Prostate gland (tissue), 2 donors: ENCODE measurements around the gene UFC1. TPM values are rescaled to one million over a fixed set of nuclear protein-coding genes. Genes with fewer than 3 reads are reported as not detected.

Experiments used
- DNase-seq: peaks from one replicate; pipeline ENCODE4 v3.0.0-alpha.2; 2019; ENCODE audit warnings: low spot score
- H3K27ac ChIP-seq, 2 donors: fragments of 200-600 bp; sonication (generic); 2 replicates each; pipeline ENCODE4 v1.5.1; 2017 to 2019
- H3K27me3 ChIP-seq: fragments of 200-600 bp; sonication (generic); replicated peaks from 2 replicates; pipeline ENCODE4 v1.5.1; 2019; ENCODE audit not compliant: insufficient read depth
- H3K36me3 ChIP-seq, 2 donors: fragments of 200-600 bp; sonication (generic); 1 replicate in 1 of 2; 2 replicates in 1 of 2; pipeline versions ENCODE4 v1.5.1 to v1.8.1; 2017 to 2019
- H3K4me1 ChIP-seq: fragments of 200-600 bp; sonication (generic); replicated peaks from 2 replicates; pipeline ENCODE4 v1.5.1; 2019
- H3K4me3 ChIP-seq, 2 donors: fragments of 200-600 bp; sonication (generic); 2 replicates each; pipeline ENCODE4 v1.5.1; 2017 to 2019
- H3K9me3 ChIP-seq: fragments of 200-600 bp; sonication (generic); 2 replicates; pipeline ENCODE4 v1.5.1; 2017
- POLR2A ChIP-seq: fragments of 450-650 bp; IDR thresholded peaks from one replicate; pipeline ENCODE4 v1.6.1; 2016; ENCODE audit warnings: antibody characterized with exemption, mild to moderate bottlenecking
- POLR2AphosphoS5 ChIP-seq: sonication (generic); formaldehyde crosslinking; IDR thresholded peaks from one replicate; pipeline ENCODE4 v1.6.1; 2017; ENCODE audit warnings: antibody characterized with exemption
- WGBS: methylation state at CpG from one replicate; pipeline ENCODE4 v1.1.5; 2018; 5-methylcytosine and 5-hydroxymethylcytosine counted together
- intact Hi-C: fragments of 100-400 bp; cut with DNase I; formaldehyde crosslinking; loops from one replicate; pipeline ENCODE4 v1.14.2; 2022
- total RNA-seq, 2 donors: library from RNA; depleted of rRNA; stranded (reverse); fragments of >200 nt; gene quantifications; one replicate each; pipeline ENCODE4 v1.1.0, GENCODE V29; 2016
- TF ChIP-seq, protein P1 (sequence below), 4 experiments: fragments of 200-600 bp in 2 of 4; fragments of 450-650 bp in 2 of 4; sonication (generic) in 2 of 4; IDR thresholded peaks; 1 replicate in 3 of 4; 2 replicates in 1 of 4; pipeline ENCODE4 v1.5.1; 2016 to 2019; ENCODE audit warnings: antibody characterized with exemption in 4 of 4, mild to moderate bottlenecking in 2 of 4, moderate library complexity in 2 of 4

The UFC1 gene
- total RNA-seq, 2 donors from 2014 or later, result 71.3 to 72.8 TPM

GRCh38 chr1:161145832-161146231, 7.9 kb upstream of the UFC1 start:
- TF ChIP-seq POLR2A, result no peak
- TF ChIP-seq, protein P1, sequence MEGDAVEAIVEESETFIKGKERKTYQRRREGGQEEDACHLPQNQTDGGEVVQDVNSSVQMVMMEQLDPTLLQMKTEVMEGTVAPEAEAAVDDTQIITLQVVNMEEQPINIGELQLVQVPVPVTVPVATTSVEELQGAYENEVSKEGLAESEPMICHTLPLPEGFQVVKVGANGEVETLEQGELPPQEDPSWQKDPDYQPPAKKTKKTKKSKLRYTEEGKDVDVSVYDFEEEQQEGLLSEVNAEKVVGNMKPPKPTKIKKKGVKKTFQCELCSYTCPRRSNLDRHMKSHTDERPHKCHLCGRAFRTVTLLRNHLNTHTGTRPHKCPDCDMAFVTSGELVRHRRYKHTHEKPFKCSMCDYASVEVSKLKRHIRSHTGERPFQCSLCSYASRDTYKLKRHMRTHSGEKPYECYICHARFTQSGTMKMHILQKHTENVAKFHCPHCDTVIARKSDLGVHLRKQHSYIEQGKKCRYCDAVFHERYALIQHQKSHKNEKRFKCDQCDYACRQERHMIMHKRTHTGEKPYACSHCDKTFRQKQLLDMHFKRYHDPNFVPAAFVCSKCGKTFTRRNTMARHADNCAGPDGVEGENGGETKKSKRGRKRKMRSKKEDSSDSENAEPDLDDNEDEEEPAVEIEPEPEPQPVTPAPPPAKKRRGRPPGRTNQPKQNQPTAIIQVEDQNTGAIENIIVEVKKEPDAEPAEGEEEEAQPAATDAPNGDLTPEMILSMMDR (IDR thresholded peaks at IDR 0.05), result no peak
- TF ChIP-seq POLR2AphosphoS5, result no peak
- WGBS, result 83% methylated on average over 3 of the region's 3 CpGs
- H3K4me1 ChIP-seq, result no peaks in the 10 kb centered on the region
- H3K9me3 ChIP-seq, result no peaks in the 10 kb centered on the region
- no peak for DNase-seq
- no peak overlapping the region for H3K4me3 ChIP-seq
- H3K36me3 ChIP-seq, result no peaks in the 10 kb centered on the region
- intact Hi-C loops, result no loop called here
- no peak overlapping the region for H3K27ac ChIP-seq
- no peaks in the 10 kb centered on the region for H3K27me3 ChIP-seq

GRCh38 chr1:161153176-161153575, 602 bp upstream of the UFC1 start:
- Histone ChIP-seq H3K27me3 (no peaks in the 10 kb centered on the region), H3K36me3 (no peaks in the 10 kb centered on the region), H3K4me1 (no peaks in the 10 kb centered on the region), H3K27ac (peak overlapping the region; percentile 89 to 96), H3K4me3 (peak overlapping the region; percentile 63), H3K9me3 (no peaks in the 10 kb centered on the region)
- TF ChIP-seq POLR2A (no peak), POLR2AphosphoS5 (no peak)
- TF ChIP-seq, protein P1 (IDR thresholded peaks at IDR 0.05), result no peak
- intact Hi-C loops, result loop anchor here (2.0 kb wide), 1 partner anchor 20 kb away; the partner anchor contains the start of gene DEDD
- DNase-seq, result no peak
- WGBS, result 13% methylated on average over 9 of the region's 9 CpGs

GRCh38 chr1:161157867-161158266, 4.1 kb downstream of the UFC1 start:
- no peaks in the 10 kb centered on the region for H3K9me3 ChIP-seq
- no peaks in the 10 kb centered on the region for H3K27me3 ChIP-seq
- no peaks in the 10 kb centered on the region for H3K36me3 ChIP-seq
- WGBS, result 90% methylated on average over 1 of the region's 1 CpG
- intact Hi-C loops, result no loop called here
- no peaks in the 10 kb centered on the region for H3K4me1 ChIP-seq
- no peak overlapping the region for H3K4me3 ChIP-seq
- no peak for DNase-seq
- H3K27ac ChIP-seq, result no peak overlapping the region
- TF ChIP-seq POLR2A, result no peak
- TF ChIP-seq, protein P1 (IDR thresholded peaks at IDR 0.05), result no peak
- no peak for TF ChIP-seq POLR2AphosphoS5

DNA sequence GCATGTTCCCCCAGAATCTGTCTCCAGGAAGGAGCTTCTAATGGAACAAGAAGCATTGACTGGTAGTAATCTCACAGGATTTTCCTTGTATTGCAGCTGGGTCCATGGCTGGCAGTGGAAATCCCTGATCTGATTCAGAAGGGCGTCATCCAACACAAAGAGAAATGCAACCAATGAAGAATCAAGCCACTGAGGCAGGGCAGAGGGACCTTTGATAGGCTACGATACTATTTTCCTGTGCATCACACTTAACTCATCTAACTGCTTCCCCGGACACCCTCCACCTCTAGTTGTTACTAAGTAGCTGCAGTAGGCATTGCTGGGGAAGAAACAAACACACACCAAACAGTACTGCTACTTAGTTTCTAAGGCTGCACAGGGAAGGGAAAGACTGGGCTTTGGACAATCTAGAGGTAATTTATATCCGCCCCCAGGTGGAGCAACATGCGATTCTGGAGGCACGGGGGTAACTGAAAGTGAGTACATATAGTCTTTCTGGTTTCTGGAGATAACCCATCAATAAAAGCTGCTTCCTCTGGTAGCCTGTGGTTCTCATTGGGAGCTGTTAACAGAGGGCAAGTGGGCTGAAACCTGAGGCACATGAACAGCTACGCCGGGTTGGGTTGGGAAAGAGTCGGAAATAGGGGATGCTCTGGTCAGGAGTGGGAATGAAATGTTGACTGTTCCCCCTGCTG, 4.7 kb downstream of the UFC1 start:
- Histone ChIP-seq H3K27ac (peak overlapping the region; percentile 87 to 90), H3K9me3 (no peaks in the 10 kb centered on the region), H3K36me3 (no peaks in the 10 kb centered on the region), H3K4me1 (no peaks in the 10 kb centered on the region), H3K27me3 (no peaks in the 10 kb centered on the region), H3K4me3 (peak overlapping the region in 1 of 2 donors; percentile 100)
- TF ChIP-seq POLR2AphosphoS5, result no peak
- TF ChIP-seq POLR2A, result no peak
- TF ChIP-seq, protein P1 (IDR thresholded peaks at IDR 0.05), result no peak
- intact Hi-C loops, result no loop called here
- DNase-seq, result no peak
- WGBS, result 74% methylated on average over 9 of the region's 9 CpGs
